Glomerular visceral epithelial cell (primary cell): ENCODE measurements around the gene TMEM167A.
"Not testable (repeated sequence)": the region's sequence is repeated elsewhere in the genome, so short reads cannot be mapped to it uniquely, and the experiment has no call there.

Experiments used
- DNase-seq: peaks from one replicate; pipeline ENCODE4 v3.0.0-alpha.2; 2016; ENCODE audit errors: extremely low spot score

TMEM167A gene

DNA sequence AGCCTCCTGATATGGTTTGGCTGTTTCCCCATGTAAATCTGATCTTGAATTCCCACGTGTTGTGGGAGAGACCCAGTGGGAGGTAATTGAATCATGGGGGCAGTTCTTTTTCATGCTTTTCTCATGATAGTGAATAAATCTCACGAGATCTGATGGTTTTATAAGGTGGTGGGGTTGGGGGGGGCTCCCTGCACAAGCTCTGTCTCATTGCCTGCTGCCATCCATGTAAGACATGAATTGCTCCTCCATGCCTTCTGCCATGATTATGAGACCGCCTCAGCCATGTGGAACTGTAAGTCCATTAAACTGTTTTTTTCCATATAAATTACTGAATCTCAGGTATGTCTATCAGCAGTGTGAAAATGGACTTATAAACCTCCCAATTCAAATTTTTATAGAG, 13.0 kb upstream of the TMEM167A start:
- DNase-seq, result no peak

DNA sequence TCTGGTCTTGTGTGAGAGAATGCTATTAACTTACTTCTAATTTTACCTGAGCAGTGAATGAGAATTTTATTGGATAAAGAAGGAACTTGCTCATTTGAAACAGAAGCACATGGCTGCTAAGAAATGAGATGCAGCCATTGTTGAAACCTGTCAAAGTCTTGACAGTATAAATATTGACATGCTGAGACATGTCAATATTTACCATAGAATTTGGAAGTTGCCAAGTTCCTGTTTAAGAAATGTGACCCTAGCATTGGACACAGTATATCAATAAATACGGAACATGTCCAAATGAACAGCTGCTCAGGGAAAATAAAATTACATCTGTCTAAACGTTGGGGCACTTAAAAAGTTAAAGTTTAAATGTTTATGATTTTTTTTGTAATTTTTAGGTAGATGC, 7.9 kb upstream of the TMEM167A start:
- no peak for DNase-seq

GRCh38 chr5:83084336-83084735, 7.1 kb upstream of the TMEM167A start:
- no peak for DNase-seq

DNA sequence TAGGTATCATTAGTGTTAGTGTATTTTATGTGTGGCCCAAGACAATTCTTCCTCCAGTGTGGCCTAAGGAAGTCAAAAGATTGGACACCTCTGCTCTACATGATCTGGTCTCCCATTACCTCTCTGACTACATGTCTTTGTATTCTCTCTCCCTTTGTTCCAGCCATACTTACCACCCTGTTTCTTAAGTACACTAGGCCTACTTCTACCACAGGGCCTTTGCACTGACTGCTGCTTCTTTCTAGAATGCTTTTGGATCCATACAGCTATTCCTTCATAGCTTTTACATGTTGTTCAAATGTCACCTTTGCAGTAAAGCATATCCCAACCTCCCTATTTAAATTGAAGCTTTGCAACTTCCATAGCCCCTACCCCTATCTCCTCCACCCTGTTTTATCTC, 5.6 kb upstream of the TMEM167A start:
- no peak for DNase-seq

DNA sequence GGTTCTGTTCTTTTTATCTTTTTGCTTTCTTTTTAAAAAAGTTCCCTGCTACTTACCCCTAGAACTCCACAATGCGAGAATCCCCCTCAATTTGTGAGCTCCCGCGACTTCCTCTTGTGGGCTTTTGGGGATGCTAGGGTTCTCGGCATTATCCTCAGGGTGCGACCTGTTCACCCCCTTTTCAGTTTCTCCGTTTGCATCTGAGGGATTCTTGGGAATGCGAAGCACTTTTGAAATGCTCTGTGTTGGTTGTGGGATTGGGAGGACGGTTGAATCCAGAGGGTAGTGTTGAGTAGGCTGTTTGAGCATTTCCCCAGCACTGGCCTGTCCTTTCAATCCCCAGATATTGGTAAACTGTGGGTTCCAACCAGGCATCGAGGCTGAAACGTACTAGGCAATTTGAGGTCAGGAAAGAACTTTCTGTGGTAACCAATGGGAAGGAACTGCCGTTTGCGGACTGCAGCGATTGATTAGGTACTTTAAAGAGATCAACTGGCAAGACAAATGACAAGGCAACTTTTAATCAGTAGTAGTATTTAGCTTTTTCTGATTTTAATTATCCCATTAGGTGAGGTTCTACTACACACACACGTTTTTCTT, 568 bp upstream of the TMEM167A start:
- DNase-seq, result no peak

DNA sequence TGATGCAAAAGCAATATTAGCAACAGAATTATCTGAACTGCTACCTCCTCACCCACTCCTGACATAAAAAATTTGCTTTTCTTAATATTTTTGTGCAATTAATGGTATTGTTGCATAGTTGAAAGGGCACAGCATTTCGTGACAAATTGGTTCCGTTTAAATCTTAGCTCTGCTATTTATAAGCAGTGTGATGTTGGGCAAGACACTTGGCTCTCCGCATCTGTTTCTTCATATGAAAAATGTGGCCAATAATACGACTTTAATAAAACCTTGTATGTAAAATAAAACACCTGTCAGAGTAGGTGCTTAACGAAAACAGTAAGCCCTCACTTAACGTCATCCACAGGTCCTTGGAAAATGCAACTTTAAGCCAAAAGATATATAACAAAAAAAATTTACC, 4.2 kb downstream of the TMEM167A start:
- no peak for DNase-seq

DNA sequence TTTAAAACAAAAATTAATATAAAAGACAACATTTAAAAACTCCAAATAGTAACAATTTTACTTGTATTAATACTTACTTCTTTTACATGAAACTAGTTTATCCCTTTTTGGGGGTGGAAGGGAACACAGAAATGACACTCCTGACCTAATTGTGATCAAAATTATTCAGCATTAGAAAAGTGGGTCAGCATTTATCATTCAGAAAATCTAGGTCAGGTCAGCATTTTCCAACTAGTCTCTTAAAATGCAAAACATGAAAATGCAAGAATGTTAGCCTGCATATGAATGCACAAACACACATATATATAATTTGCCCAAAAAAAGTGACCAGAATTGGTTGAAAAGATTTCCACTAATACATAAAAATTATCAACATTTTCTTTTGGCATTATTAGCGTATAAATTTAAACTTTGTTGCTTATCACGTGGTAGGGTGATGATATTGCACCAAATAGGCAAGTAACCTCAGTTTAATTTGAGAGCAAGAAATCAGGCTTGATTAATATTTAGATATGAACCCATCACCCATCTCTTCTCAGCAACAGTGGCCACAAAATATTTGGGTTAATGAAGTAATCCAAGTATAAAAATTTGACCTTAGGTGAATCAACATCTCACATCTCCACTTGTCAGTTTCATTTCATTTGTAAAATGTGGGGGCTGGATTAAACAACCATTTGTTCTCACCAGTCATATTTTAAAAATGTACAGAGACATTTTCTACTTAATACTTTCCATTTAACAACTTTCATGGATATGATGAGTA, 5.7 kb downstream of the TMEM167A start:
- DNase-seq, result no peak

- no peak for DNase-seq
Measured at GRCh38 chr5:83069096-83069799, 7.9 kb downstream of the TMEM167A start.

GRCh38 chr5:83067377-83067776, 9.8 kb downstream of the TMEM167A start:
- DNase-seq, result not testable (repeated sequence)

DNA sequence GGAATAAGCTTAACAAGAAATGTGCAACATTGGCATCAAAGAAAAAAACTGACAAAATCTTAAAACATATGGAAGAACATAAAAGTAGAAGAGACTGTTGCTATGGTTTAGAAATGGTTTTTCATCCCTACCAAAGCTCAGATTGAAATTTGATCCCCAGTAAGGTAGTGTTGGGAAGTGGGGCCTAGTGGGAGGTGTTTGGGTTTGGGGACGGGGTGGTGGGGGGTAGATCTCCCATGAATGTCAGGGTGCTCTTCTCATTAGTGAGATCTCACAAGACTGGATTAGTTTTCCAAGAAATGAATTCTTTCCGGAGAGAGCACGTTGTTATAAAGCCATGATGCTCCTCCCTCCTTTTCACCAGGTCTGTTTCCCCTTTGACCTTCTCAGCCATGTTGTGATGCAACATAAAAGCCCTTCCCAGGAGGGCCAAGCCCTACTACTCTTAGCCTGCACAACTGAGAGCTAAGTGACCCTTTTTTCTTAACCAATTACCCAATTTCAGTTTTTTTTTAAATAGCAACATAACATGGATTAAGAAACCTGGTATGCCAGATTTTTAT, 10.6 kb downstream of the TMEM167A start:
- DNase-seq, result no peak

- DNase-seq, result no peak
Measured at GRCh38 chr5:83059341-83059740, 17.9 kb downstream of the TMEM167A start.

GRCh38 chr5:83058726-83059125, 18.5 kb downstream of the TMEM167A start:
- DNase-seq, result no peak

- no peak for DNase-seq
Measured at GRCh38 chr5:83055166-83055565, 22.0 kb downstream of the TMEM167A start.

- no peak for DNase-seq
Measured at GRCh38 chr5:83050723-83051340, 26.4 kb downstream of the TMEM167A start.

GRCh38 chr5:83049370-83049885, 27.8 kb downstream of the TMEM167A start:
- DNase-seq, result no peak

GRCh38 chr5:83048811-83049210, 28.4 kb downstream of the TMEM167A start:
- no peak for DNase-seq

DNA sequence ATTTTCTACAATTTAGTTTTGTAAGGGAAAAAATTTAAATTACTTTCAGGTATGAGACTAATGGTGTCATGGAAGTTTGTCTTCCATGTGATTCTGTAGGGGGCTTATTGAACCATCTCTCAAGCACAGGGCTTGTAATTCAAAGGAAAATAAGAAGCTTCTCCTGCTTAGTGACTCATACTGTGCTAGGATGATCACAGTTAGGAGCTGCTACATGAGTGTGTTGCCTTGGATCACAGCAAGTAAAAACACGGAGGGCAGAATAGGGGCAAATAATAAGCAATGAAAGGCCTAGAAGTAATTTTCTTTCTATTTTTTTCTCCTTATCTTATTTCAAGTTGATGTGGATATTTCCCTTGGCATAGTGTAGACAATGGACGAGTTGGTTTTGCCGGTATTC, 28.9 kb downstream of the TMEM167A start:
- no peak for DNase-seq

DNA sequence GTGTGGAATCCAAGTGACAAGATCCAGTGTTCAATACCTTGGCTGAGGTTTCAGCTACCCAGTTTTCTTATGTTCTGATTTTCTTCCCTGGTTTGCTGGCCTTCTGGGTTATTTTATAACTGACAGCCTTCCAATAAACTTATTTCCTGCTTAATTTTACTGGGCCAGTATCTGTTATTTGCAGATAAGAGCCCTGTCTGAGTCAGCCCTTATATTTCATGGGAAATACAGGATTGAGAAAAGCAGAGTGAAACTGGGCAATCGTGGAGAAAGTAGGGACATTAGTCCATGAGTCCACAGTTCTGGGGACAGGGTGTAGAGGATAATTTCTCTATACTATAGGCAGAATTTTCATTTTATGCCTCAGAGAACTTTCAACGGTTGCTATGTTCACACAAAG, 32.3 kb downstream of the TMEM167A start:
- DNase-seq, result no peak

DNA sequence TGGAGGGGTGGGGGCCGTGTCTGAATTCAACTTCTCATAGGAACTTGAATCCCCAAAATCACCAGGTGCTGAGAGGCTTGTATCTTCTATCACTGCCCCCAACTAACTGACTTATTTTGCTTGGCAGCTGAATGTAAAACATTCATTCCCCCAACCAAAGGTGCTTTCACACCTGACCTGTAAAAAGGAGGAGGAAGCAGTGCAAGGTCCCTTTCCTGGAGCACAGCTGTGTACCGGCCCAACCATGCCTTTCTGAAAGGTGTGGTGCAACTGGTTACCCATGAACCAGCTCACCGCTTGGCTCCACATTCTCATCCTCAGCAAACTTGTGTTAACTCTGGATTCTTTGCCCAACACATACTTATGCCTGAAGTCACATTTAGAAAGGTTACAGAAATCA, 34.7 kb downstream of the TMEM167A start:
- no peak for DNase-seq

- no peak for DNase-seq
Measured at GRCh38 chr5:83038924-83039323, 38.3 kb downstream of the TMEM167A start.

- DNase-seq, result no peak
Measured at GRCh38 chr5:83036991-83037575, 40.1 kb downstream of the TMEM167A start.
